Left kidney (tissue), 2 donors: ENCODE results near the gene A3GALT2. TPM values are rescaled to one million over a fixed set of nuclear protein-coding genes. Genes with fewer than 3 reads are reported as not detected.
"Not testable (repeated sequence)": the region's sequence is repeated elsewhere in the genome, so short reads cannot be mapped to it uniquely, and the experiment has no call there.

Experiments
- DNase-seq: peaks from one replicate; pipeline ENCODE4 v3.0.0-alpha.2; 2013
- polyA plus RNA-seq: library from polyadenylated mRNA; unstranded; fragments of 120-200 nt; gene quantifications from one replicate; pipeline ENCODE4 v1.2.1, GENCODE V29; 2013; ENCODE audit not compliant: insufficient read length

A3GALT2 gene
- polyA plus RNA-seq, 1 donor: not detected

DNA sequence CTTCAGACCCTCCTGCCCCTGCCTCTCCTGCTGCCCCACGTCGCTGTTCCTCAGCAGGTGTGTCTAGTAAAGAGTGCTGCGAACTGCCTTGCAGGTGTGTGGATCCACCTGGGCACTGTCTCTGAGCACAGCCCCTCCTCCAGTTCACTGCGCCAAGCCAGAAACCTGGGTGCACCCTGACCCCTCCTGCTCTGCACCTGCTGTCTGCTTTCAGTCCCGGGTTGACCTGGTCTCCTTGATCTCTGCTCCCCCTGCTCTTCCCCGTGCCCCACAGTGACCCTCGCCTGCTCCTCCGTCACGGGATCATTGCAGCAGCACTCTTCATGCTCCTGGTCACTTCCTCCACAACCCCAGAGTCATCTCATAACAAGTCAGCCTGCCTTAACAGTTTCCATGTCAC is 6.5 kb downstream of the A3GALT2 start:
- DNase-seq: no peak

- DNase-seq: no peak
These were observed 8.5 kb downstream of the A3GALT2 start for GRCh38 chr1:33312413-33312749.

DNA sequence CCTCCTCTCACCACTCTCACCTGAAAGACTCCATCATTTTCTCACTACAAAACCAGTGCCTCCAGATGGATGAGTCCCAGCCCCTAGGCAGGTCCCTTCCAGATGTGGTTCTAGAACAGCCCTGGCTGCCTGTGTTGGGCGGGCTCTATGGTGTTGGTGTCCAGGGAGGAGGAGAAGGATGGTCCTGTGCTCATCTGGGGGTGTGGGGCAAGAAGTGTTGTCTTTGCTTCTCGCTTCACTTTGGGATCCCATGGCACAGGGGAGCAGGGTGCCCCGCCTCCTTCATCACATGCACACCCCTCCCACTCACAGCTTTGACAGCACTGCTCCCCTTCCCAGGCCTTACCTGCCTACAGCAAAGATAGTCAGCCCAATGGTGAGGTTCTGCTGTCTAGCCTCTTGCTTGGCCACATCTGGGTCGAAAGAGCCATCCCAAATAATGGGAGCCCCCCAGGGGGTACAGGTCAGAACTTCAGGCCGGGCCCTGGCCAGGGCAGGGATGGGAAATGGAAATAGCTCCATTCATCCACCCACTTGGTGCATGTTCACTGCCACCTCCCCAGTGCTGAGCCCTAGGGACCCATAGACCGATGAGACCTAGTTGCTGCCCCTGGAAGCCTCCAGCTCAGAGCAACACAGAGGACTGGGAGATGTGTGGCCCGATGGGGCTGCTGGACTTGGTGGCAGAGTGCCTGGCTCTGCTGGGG is 9.0 kb downstream of the A3GALT2 start:
- DNase-seq: no peak

DNA sequence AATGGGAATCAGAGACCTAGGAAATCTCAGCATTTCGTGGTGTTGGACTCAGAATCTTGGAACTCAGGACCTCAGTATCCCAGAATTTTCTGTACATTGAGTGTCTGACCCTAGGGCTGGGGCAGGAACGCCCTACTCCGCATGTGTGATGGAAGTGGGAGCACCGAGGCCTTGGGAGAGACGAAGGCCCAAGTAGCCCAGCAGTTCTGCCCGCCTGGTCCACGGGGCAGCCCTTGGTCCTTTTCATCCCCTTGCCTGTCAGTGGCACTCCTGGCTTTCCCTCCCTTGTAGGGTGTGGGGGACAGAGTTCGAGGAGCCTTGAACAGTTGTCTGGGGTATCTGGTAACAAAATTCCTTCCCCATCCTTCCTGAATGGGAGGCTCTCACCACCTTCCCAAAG is 10.2 kb downstream of the A3GALT2 start:
- no peak for DNase-seq

DNA sequence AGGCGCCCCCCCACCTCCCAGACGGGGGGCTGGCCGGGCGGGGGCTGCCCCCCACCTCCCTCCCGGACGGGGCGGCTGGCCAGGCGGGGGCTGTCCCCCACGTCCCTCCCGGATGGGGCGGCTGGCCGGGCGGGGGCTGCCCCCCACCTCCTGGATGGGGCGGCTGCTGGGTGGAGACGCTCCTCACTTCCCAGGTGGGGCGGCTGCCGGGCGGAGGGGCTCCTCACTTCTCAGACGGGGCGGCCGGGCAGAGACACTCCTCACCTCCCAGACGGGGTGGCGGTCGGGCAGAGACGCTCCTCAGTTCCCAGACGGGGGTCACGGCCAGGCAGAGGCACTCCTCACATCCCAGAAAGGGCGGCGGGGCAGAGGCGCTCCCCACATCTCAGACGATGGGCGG is 11.5 kb downstream of the A3GALT2 start:
- DNase-seq: not testable (repeated sequence)

DNA sequence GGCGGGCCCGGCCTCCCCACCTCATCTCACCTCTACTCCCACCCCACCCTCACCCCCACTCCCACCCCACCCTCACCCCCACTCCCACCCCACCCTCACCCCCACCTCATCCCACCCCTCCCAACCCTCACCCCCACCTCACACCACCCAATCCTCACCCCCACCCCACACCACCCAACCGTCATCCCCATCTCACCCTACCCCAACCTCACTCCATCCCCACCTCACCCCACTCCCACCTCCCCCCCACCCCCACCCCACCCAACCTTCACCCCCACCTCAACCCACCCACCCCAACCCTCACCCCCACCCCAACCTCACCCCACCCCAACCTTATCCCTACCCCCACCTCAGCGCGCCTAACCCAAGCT is 13.4 kb downstream of the A3GALT2 start:
- no peak for DNase-seq

DNA sequence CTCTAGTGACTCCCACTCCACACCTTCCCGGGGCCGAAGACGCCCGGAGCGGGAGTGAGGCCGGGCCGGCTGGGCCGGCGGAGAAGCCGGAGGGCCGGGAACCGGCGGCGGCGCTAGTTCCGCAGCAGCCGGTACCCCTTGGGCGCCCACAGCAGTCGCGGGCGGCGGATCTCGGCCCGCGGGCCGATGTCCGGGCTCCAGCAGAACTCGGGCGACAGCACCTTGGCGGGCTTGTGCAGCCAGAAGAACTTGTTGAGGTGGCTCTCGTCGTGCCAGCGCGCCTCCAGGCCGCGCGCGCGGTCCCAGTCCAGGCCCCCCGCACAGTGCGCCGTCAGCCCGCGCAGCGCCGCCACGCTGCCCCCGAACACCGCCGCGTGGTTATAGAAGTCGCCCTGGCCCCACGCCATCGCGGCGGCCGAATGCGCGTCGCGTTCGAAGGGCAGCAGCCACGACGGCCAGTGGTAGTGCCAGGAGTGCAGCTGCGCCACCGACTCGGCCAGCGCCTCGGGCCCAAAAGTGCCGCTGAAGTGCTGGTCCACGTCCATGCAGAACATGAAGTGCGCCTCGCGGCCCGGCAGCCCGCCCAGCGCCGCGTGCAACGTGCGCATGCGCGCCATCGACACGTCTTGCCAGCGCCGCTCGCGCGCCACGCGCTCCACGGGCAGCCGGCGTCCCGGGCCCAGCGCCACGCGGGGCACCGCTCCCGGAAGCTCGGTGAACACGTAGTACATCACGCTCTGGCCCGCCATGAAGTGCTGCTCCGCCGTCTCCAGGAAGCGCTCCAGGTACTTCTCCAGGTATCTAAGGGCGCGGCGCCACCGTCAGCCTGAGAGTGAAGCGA is 14.0 kb downstream of the A3GALT2 start:
- DNase-seq: peak; percentile 26

DNA sequence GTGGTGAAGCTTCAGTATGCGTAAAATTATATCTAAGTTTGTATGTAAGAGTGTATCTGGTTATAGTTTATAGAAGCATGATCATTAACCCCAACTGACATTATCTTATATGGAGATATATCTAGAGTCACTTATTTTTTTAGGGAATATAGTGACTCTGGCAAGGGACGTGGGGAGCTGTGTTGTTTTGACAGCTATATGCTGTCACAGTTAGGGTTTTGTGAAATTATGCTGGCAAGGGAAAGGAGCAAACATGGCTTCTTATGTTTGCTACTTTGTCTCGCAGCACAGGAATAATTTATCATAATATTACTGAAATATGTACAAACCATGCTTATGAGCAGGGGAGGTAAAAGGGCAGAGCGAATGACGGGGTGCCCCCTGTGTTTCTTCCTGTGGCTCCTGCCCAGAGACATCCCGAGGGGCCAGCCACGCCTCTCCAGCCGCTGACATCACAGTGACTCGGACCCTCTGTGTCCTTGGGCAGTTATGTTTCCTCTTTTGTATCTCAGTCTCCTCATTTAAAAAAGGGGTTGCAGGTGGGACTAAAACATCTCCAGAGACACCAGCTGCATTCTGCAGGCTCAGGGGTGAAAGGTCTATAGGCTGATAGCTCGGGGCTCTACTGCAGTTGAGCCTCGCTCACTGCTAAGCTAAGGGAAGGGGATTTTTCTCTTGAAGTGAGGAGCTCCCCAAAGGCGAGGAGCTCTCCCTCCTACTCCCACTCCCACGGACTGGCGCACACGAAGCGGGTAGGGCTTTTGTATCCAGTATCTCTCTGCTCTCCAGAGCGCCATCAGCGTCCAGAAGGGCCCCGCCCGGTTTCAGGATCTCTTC is 14.9 kb downstream of the A3GALT2 start:
- no peak for DNase-seq

- no peak for DNase-seq
These were observed 15.9 kb downstream of the A3GALT2 start for GRCh38 chr1:33305016-33305415.

GRCh38 chr1:33302325-33302724 is 18.6 kb downstream of the A3GALT2 start:
- DNase-seq: no peak

- DNase-seq: no peak
These were observed 19.5 kb downstream of the A3GALT2 start for GRCh38 chr1:33301273-33301984.

DNA sequence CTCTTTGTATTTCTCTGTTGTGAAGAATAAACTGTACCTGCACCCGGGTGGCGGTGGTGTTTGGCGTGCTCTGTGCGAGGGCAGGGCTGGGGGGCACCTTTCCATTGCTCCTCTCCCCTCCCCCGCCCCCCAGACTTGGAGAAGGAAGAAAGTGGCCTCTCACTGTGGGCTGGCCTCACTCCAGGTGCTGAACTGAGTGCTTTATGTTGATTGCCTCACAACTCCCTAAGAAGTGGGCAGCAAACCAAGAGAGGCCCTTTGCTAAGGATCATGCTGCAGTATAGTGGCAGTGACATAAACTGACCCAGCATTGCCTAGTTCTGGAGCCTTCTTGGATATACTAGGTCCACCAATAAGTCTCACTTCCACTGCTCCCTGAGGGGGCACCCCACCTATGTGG is 20.2 kb downstream of the A3GALT2 start:
- DNase-seq: peak; percentile 17

- DNase-seq: no peak
These were observed 21.3 kb downstream of the A3GALT2 start for GRCh38 chr1:33299461-33300155.

- DNase-seq: peak; percentile 28
These were observed 22.1 kb downstream of the A3GALT2 start for GRCh38 chr1:33298623-33299277.

GRCh38 chr1:33297911-33298622 is 22.8 kb downstream of the A3GALT2 start:
- no peak for DNase-seq

- no peak for DNase-seq
These were observed 24.1 kb downstream of the A3GALT2 start for GRCh38 chr1:33296824-33297223.

GRCh38 chr1:33296082-33296458 is 24.8 kb downstream of the A3GALT2 start:
- no peak for DNase-seq

DNA sequence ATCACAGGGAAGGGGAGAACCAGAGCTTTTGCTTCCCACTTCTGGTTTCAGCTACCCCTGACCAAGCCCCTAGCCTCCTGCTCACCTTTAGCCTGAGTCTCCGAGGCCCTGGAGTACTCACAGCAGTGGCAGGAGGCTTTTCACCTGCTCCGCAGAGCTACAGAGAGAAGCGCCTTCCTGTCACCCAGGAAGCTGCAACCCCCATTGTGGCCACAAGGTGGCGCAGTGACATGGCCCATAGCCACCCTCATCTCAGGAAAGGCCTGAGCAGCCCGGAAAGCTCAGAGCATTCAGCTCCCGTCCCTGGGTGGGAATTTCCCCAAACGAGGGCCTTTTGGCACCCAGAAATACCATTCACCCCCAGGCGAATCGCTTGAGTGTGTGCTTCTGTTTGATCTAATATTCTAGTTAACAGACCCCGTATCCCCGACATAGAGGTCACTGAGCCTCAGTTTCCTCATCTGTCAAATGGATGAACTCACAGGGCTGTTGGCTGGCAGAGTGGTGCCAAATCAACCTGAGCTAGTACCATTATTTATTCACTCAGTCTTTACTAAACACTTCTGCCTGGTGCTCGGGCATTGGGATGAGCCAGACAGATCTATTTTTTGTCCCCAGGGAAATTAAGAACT is 25.3 kb downstream of the A3GALT2 start:
- DNase-seq: peak; percentile 82

- DNase-seq: no peak
These were observed 25.9 kb downstream of the A3GALT2 start for GRCh38 chr1:33295023-33295422.
